Esophagus squamous epithelium (tissue), 4 donors: ENCODE measurements around the gene CD4.

Experiments
- CTCF ChIP-seq, 6 experiments: fragments of 450-650 bp in 4 of 6; fragments of 200-600 bp in 2 of 6; sonication (generic) in 2 of 6; IDR thresholded peaks; one replicate each; pipeline ENCODE4 v1.5.1; 2016 to 2019; ENCODE audit warnings: antibody characterized with exemption in 6 of 6, mild to moderate bottlenecking in 4 of 6, moderate library complexity in 4 of 6
- POLR2A ChIP-seq, 4 donors: fragments of 450-650 bp; IDR thresholded peaks; one replicate each; pipeline ENCODE4 v1.6.1; 2017; ENCODE audit warnings: antibody characterized with exemption in 4 of 4, mild to moderate bottlenecking in 4 of 4, moderate library complexity in 3 of 4

GRCh38 chr12:6818222-6818621 lies 28.9 kb downstream of the CD4 start:
- no peak for TF ChIP-seq CTCF (IDR thresholded peaks at IDR 0.05)
- TF ChIP-seq POLR2A (IDR thresholded peaks at IDR 0.05): no peak
